T-helper 17 cell (primary cell): ENCODE measurements around the gene PDE8B. TPM values are rescaled to one million over a fixed set of nuclear protein-coding genes. Genes with fewer than 3 reads are reported as not detected.

Experiments used
- ATAC-seq: fragments of 150-1000 bp; cut with Tn5 transposase; 2 replicates; pipeline ENCODE4 v1.10.0; 2021; ENCODE audit warnings: mild to moderate bottlenecking, moderate library complexity
- DNase-seq, 3 donors: peaks; one replicate each; pipeline versions ENCODE4 v3.0.0 to v3.0.0-alpha.2; 2020 to 2021
- H3K9me3 ChIP-seq: one replicate; pipeline ENCODE4 v1.7.0; 2013; ENCODE audit warnings: low read length, mild to moderate bottlenecking; ENCODE audit not compliant: control insufficient read depth, poor library complexity, severe bottlenecking
- H3K27ac Mint-ChIP-seq: one replicate; pipeline ENCODE4 v1.8.0; 2022; ENCODE audit warnings: mild to moderate bottlenecking, moderate library complexity, mixed read lengths
- H3K27me3 Mint-ChIP-seq: one replicate; pipeline ENCODE4 v1.8.0; 2022; ENCODE audit warnings: mixed read lengths
- H3K36me3 Mint-ChIP-seq: one replicate; pipeline ENCODE4 v1.8.0; 2022; ENCODE audit warnings: low read depth, mixed read lengths
- H3K4me1 Mint-ChIP-seq: one replicate; pipeline ENCODE4 v1.8.0; 2022; ENCODE audit warnings: mild to moderate bottlenecking, mixed read lengths
- H3K4me3 Mint-ChIP-seq: one replicate; pipeline ENCODE4 v1.8.0; 2022; ENCODE audit warnings: mild to moderate bottlenecking, moderate library complexity, mixed read lengths
- total RNA-seq, 4 donors: library from RNA in 2 of 4; stranded (reverse) in 2 of 4; gene quantifications; one replicate each; pipeline ENCODE4 v1.2.3 and lab custom pipeline; 2022 to 2026

PDE8B gene
- total RNA-seq, 2 donors from 2014 or later, result 0.29 TPM; not detected in 1

GRCh38 chr5:77310494-77311213, 100.2 kb downstream of the PDE8B start:
- peaks cover 28% of the 10 kb centered on the region for H3K27me3 Mint-ChIP-seq
- H3K4me1 Mint-ChIP-seq, result no peaks in the 10 kb centered on the region
- no peak for ATAC-seq
- DNase-seq, result no peak
- peaks cover 5% of the 10 kb centered on the region for H3K36me3 Mint-ChIP-seq
- H3K9me3 ChIP-seq, result no peaks in the 10 kb centered on the region
- H3K27ac Mint-ChIP-seq, result no peak overlapping the region
- H3K4me3 Mint-ChIP-seq, result no peak overlapping the region

DNA sequence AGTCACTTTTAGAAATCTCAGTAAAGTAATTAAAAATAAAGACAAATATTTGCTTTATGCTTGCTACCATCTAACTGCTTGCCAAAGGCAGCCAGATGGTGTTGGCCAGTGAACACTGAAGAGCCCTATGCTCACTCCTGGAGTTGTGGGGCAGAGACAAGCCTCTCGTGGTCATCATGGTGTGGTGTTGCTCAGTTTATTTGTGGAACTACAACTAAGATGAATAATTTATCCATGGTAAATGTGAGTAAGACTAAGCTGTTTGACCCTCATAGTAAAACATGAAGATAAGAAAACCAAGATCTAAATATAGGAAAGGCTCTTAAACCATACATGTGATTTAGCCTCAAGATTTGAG, 100.7 kb downstream of the PDE8B start:
- no peak overlapping the region for H3K4me3 Mint-ChIP-seq
- no peak for DNase-seq
- no peaks in the 10 kb centered on the region for H3K9me3 ChIP-seq
- no peaks in the 10 kb centered on the region for H3K4me1 Mint-ChIP-seq
- H3K36me3 Mint-ChIP-seq, result peaks cover 5% of the 10 kb centered on the region
- H3K27me3 Mint-ChIP-seq, result peaks cover 23% of the 10 kb centered on the region
- ATAC-seq, result no peak
- no peak overlapping the region for H3K27ac Mint-ChIP-seq

DNA sequence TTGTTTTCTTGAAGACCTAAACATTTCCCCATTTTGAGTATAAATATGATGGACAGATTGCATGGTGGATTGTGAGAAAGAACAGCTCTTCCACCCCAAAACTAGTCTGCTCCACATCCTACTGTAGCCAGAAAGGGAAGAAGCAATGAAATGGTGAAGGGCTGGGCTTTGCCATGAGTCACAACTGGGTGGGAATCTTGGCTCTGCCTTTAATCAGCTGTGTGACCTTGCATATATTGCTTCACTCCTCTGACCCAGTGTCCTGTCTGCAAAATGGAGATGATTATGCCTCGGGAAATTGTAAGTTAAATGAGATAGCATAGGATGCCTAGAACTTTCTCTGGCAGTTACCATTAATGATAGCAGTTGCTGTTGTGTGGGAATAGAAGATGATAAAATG, 101.9 kb downstream of the PDE8B start:
- Mint-ChIP-seq H3K4me1 (no peaks in the 10 kb centered on the region), H3K36me3 (peaks cover 2% of the 10 kb centered on the region)

DNA sequence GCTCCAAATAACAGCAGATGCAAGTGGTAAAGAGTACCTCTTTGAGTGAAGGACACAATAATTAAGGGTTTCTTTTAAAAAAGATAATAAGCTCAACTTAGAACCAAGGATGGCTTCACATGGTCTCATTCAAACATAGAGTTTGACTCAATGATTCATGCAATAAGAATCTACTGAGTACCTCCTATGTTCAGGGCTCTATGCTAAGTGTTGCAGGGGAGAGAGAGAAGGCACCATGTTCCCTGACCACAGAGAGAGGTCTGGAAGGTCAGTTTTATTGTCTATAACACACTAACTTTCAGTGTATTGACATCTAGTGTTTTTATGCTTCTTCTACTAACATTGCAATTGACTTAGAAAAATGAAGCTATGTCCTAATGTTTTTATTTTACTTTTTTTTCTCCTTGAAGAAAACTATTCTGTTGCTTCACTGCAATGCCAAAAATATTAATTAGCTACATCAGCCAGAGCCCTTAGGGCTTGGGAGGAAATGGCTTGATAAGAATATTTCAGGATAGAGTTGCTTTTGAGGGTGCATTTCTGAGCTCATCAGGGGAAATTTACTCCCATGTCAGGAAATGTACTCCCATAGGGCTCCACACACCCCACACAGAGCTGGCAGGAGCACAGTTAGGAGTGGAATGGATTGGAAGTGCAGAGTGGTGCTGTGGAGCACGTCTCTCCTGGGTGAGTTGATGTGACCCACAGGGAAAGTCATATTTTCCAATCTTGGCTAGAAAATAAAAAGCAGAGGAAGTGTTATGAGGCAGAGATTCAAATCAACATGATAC, 106.6 kb downstream of the PDE8B start:
- no peaks in the 10 kb centered on the region for H3K4me1 Mint-ChIP-seq
- no peaks in the 10 kb centered on the region for H3K9me3 ChIP-seq
- ATAC-seq (no peak), DNase-seq (no peak)
- no peak overlapping the region for H3K27ac Mint-ChIP-seq
- H3K36me3 Mint-ChIP-seq, result peaks cover 2% of the 10 kb centered on the region
- H3K4me3 Mint-ChIP-seq, result no peak overlapping the region
- H3K27me3 Mint-ChIP-seq, result peaks cover 10% of the 10 kb centered on the region

More for the DNA sequence above, 101.9 kb downstream of the PDE8B start:
- Mint-ChIP-seq H3K27me3 (peaks cover 15% of the 10 kb centered on the region), H3K27ac (no peak overlapping the region), H3K4me3 (no peak overlapping the region)
- DNase-seq (no peak), ATAC-seq (no peak)
- H3K9me3 ChIP-seq, result no peaks in the 10 kb centered on the region

- Mint-ChIP-seq H3K4me3 (no peak overlapping the region), H3K36me3 (peaks cover 1% of the 10 kb centered on the region), H3K27me3 (peaks cover 14% of the 10 kb centered on the region), H3K27ac (no peak overlapping the region), H3K4me1 (no peaks in the 10 kb centered on the region)
- DNase-seq (no peak), ATAC-seq (no peak)
- H3K9me3 ChIP-seq, result no peaks in the 10 kb centered on the region
Measured at GRCh38 chr5:77318060-77318459, 107.6 kb downstream of the PDE8B start.

GRCh38 chr5:77319117-77319804, 108.8 kb downstream of the PDE8B start:
- no peaks in the 10 kb centered on the region for H3K9me3 ChIP-seq
- H3K36me3 Mint-ChIP-seq, result no peaks in the 10 kb centered on the region
- H3K4me3 Mint-ChIP-seq, result no peak overlapping the region
- DNase-seq, result no peak
- H3K4me1 Mint-ChIP-seq, result no peaks in the 10 kb centered on the region
- peaks cover 12% of the 10 kb centered on the region for H3K27me3 Mint-ChIP-seq
- H3K27ac Mint-ChIP-seq, result no peak overlapping the region
- ATAC-seq, result no peak

DNA sequence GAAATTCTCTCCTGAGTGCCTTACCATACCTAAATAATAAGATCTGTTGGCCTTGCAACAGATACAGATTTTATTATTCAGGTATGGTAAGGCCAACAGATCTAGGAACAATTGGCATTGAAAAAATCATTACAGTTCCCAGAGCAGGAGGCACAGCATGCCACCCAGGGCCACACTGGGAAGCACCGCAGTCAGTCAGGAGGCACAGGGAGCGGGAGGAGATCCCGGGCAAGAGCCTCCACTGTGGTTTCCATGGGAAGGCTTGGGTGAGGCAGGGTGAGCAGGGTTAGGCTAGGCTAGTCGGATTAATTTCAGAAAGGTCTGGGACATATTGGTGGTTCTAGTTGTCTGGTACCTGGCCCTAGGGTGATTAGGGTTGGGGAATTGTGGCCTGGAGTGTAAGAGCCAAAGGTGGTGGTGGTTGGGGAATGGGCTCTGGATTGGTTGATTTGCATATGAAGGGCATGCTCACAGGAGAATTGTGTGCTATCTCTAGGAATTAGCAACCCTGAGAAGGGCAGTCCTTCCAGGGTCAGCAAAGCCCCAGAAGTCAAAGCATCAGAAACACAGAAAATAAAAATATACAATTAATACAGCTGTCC, 111.4 kb downstream of the PDE8B start:
- H3K36me3 Mint-ChIP-seq, result no peaks in the 10 kb centered on the region
- no peak overlapping the region for H3K4me3 Mint-ChIP-seq
- DNase-seq (no peak), ATAC-seq (no peak)
- H3K27me3 Mint-ChIP-seq, result peaks cover 17% of the 10 kb centered on the region
- H3K4me1 Mint-ChIP-seq, result no peaks in the 10 kb centered on the region
- no peak overlapping the region for H3K27ac Mint-ChIP-seq
- H3K9me3 ChIP-seq, result no peaks in the 10 kb centered on the region

GRCh38 chr5:77322406-77322805, 111.9 kb downstream of the PDE8B start:
- no peak for ATAC-seq
- no peaks in the 10 kb centered on the region for H3K9me3 ChIP-seq
- Mint-ChIP-seq H3K4me3 (no peak overlapping the region), H3K36me3 (no peaks in the 10 kb centered on the region), H3K27me3 (peaks cover 17% of the 10 kb centered on the region), H3K27ac (no peak overlapping the region), H3K4me1 (no peaks in the 10 kb centered on the region)
- DNase-seq, result no peak

- DNase-seq (no peak), ATAC-seq (no peak)
- Mint-ChIP-seq H3K4me1 (peaks cover 11% of the 10 kb centered on the region), H3K36me3 (no peaks in the 10 kb centered on the region), H3K27me3 (peaks cover 29% of the 10 kb centered on the region), H3K27ac (no peak overlapping the region), H3K4me3 (no peak overlapping the region)
- H3K9me3 ChIP-seq, result no peaks in the 10 kb centered on the region
Measured at GRCh38 chr5:77325921-77326541, 115.6 kb downstream of the PDE8B start.

DNA sequence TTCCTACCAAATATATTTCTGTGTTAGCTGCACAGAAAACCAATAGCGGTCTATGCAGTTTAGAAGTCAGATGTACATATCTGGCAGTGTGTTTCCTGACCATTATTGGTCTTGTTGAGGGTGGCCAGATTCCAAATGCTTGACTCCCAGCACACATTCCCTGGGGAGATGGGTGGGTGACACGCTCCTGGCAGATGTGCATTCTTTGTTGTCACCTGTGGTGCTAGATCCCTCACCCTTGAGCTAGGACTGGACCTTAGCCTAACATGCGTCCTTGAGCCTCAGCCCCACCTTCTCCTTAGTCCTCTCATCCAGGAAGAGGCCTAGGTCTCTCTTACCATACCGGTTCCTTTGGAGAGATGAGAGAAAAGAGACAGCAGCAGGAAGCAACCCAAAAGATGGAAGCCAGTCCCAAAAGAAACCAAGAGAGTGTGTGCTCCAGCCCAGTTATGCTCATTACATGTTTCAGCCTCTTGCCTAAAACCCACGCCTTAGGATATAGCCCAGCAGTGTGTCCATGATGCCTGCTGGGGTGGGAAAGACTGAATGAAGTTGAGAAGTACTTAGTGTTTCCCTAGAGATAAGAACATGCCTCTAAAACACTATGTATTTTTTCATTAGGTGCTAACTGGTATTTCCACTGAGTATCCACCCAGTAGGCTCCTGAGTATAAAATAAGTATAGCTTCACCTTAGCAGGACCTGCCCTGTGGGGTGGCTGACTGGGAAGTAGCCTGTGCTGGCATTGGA, 116.7 kb downstream of the PDE8B start:
- DNase-seq (no peak), ATAC-seq (no peak)
- H3K36me3 Mint-ChIP-seq, result no peaks in the 10 kb centered on the region
- H3K4me1 Mint-ChIP-seq, result peaks cover 11% of the 10 kb centered on the region
- H3K27ac Mint-ChIP-seq, result no peak overlapping the region
- no peaks in the 10 kb centered on the region for H3K9me3 ChIP-seq
- H3K4me3 Mint-ChIP-seq, result no peak overlapping the region
- H3K27me3 Mint-ChIP-seq, result peaks cover 35% of the 10 kb centered on the region

DNA sequence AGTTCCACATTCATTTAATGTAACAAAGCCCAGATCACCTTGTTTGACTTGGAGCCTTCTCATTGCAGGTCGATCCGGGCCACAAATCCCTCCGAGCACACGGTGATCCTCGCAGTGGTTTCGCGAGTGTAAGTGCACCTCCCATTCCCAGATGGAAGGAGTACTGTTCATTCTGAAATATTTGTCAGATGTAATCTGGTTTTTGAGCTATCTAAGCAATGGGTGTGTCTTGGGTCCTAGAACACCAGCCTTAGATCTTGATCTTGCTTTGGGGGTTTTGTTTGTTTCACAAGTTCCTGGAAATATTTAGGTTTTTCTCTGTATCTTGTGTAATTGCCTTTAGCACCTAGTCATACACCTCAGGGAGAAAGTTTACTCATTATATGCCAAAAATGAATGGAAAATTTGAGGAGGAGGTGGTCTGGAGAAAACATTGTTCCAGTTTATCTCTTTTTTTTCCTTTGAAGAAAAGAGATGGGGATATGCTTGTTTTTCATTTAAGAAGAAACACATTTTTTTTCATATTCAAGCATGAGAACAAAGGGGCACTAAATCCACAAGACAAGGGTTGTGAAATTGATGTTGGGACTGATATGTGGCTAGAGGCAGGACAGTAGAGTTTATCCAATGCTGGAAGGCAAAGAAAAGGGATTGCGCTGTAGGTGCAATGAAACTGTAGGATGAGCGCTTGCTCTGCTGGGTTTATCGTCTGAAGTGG, 118.6 kb downstream of the PDE8B start:
- ATAC-seq (no peak), DNase-seq (no peak)
- Mint-ChIP-seq H3K27me3 (peaks cover 28% of the 10 kb centered on the region), H3K36me3 (no peaks in the 10 kb centered on the region), H3K4me3 (no peak overlapping the region), H3K27ac (no peak overlapping the region), H3K4me1 (peaks cover 11% of the 10 kb centered on the region)
- H3K9me3 ChIP-seq, result no peaks in the 10 kb centered on the region
